K562 (cell line): ENCODE results near the gene B4GALT5. TPM values are rescaled to one million over a fixed set of nuclear protein-coding genes. Genes with fewer than 3 reads are reported as not detected.
A peak's percentile ranks its signal among the peaks of the same experiment; 100 is the strongest.

ENCODE experiments used
- ARID2 ChIP-seq: fragments of 450-650 bp; IDR thresholded peaks from 2 replicates; pipeline ENCODE4 v1.6.1; 2017; ENCODE audit warnings: antibody characterized with exemption, mild to moderate bottlenecking
- CCNT2 ChIP-seq: IDR thresholded peaks from 2 replicates; pipeline ENCODE4 v1.6.1; 2011; ENCODE audit warnings: borderline replicate concordance, low read depth, mild to moderate bottlenecking, moderate library complexity, mixed read lengths, low read length; ENCODE audit not compliant: insufficient read length; ENCODE audit errors: extremely low read depth
- CREM ChIP-seq: IDR thresholded peaks from 2 replicates; pipeline ENCODE4 v1.6.1; 2014; ENCODE audit warnings: antibody characterized with exemption, low read depth
- EP300 ChIP-seq: IDR thresholded peaks from 2 replicates; pipeline ENCODE4 v1.6.1; 2012; ENCODE audit warnings: low read length, improper control_type of control experiment
- HNRNPUL1 ChIP-seq: fragments of 200-400 bp; formaldehyde crosslinking; IDR thresholded peaks from 2 replicates; pipeline ENCODE4 v1.6.1; 2017; ENCODE audit warnings: low read length
- HOXB6 ChIP-seq: fragments of 250-450 bp; sonication (Bioruptor Pico); IDR thresholded peaks from 2 replicates; pipeline ENCODE4 v1.5.1; 2022; ENCODE audit warnings: mild to moderate bottlenecking, borderline replicate concordance
- IRF1 ChIP-seq: sonication (generic); formaldehyde crosslinking; IDR thresholded peaks from 2 replicates; pipeline ENCODE4 v1.8.0; 2022; ENCODE audit warnings: missing genetic modification reagents, mild to moderate bottlenecking, borderline replicate concordance
- MTA2 ChIP-seq: fragments of 450-650 bp; IDR thresholded peaks from 2 replicates; pipeline ENCODE4 v1.6.1; 2016; ENCODE audit warnings: low read depth
- NCOR1 ChIP-seq: fragments of 450-650 bp; IDR thresholded peaks from 2 replicates; pipeline ENCODE4 v1.6.1; 2016; ENCODE audit warnings: mild to moderate bottlenecking, moderate library complexity
- NELFE ChIP-seq: IDR thresholded peaks from 2 replicates; pipeline ENCODE4 v1.6.1; 2011; ENCODE audit warnings: mild to moderate bottlenecking; ENCODE audit not compliant: insufficient read depth, insufficient read length
- NEUROD1 ChIP-seq: fragments of 150-350 bp; IDR thresholded peaks from 2 replicates; pipeline ENCODE4 v1.6.1; 2014; ENCODE audit warnings: borderline replicate concordance, low read length, low read depth; ENCODE audit not compliant: partially characterized antibody
- NR1H2 ChIP-seq: sonication (generic); formaldehyde crosslinking; IDR thresholded peaks from 2 replicates; pipeline ENCODE4 v1.4.0; 2020; ENCODE audit warnings: mild to moderate bottlenecking, missing genetic modification reagents
- NR2C1 ChIP-seq, 2 experiments: fragments of 450-650 bp; IDR thresholded peaks; 2 replicates each; pipeline ENCODE4 v1.6.1; 2017; ENCODE audit warnings: mild to moderate bottlenecking in 2 of 2, antibody characterized with exemption in 1 of 2, inconsistent platforms in 1 of 2, missing compliant biosample characterization in 1 of 2, missing genetic modification characterization in 1 of 2
- PCBP2 ChIP-seq: fragments of 200-400 bp; formaldehyde crosslinking; IDR thresholded peaks from 2 replicates; pipeline ENCODE4 v1.6.1; 2018; ENCODE audit warnings: low read length, low read depth, mild to moderate bottlenecking, moderate library complexity; ENCODE audit not compliant: poor library complexity, severe bottlenecking
- SMARCE1 ChIP-seq: fragments of 450-650 bp; IDR thresholded peaks from 2 replicates; pipeline ENCODE4 v1.7.1; 2016; ENCODE audit warnings: mild to moderate bottlenecking
- SRF ChIP-seq, 2 experiments: fragments of 250-450, 450-650 bp in 1 of 2; sonication (Bioruptor Pico) in 1 of 2; sonication (generic) in 1 of 2; formaldehyde crosslinking; IDR thresholded peaks; 2 replicates each; pipeline versions ENCODE4 v1.5.0 to v1.5.1; 2020 to 2022; ENCODE audit warnings: mild to moderate bottlenecking in 1 of 2, missing genetic modification reagents in 1 of 2
- TEAD4 ChIP-seq, 2 experiments: sonication (generic) in 1 of 2; formaldehyde crosslinking in 1 of 2; IDR thresholded peaks; 2 replicates each; pipeline versions ENCODE4 v1.6.1 to v1.8.0; 2012 to 2022; ENCODE audit warnings: borderline replicate concordance in 1 of 2, inconsistent platforms in 1 of 2, low read length in 1 of 2, mild to moderate bottlenecking in 1 of 2, missing genetic modification reagents in 1 of 2
- ZBTB33 ChIP-seq: sonication (generic); formaldehyde crosslinking; IDR thresholded peaks from 2 replicates; pipeline ENCODE4 v1.8.1; 2023; ENCODE audit warnings: mild to moderate bottlenecking, missing genetic modification reagents
- ZNF165 ChIP-seq: fragments of 250-450 bp; sonication (Bioruptor Pico); IDR thresholded peaks from 2 replicates; pipeline ENCODE4 v1.4.0; 2020; ENCODE audit warnings: borderline replicate concordance
- ZNF316 ChIP-seq: fragments of 450-650 bp; IDR thresholded peaks from 2 replicates; pipeline ENCODE4 v1.6.1; 2016
- polyA plus RNA-seq, 8 experiments: library from polyadenylated mRNA; depleted of rRNA in 4 of 8; stranded (reverse) in 5 of 8; unstranded in 3 of 8; fragments of >200 nt; fragmentation: Nextera tagmentation in 2 of 8; fragmentation: Illumina TruSeq in 1 of 8; extraction: Ambion mirVana in 2 of 8; extraction: Trizol in 1 of 8; gene quantifications; 2 replicates each; pipeline versions ENCODE4 v1.2.1 to v1.2.3, GENCODE V29; 2011 to 2014; ENCODE audit warnings: inconsistent platforms in 1 of 8, missing spikeins in 1 of 8
- total RNA-seq, 7 experiments: library from RNA; depleted of rRNA in 6 of 7; stranded (reverse); fragments of >200 nt in 6 of 7; fragmentation: Illumina TruSeq in 2 of 7; extraction: Trizol in 2 of 7; gene quantifications; 2 replicates each; pipeline versions ENCODE4 v1.2.1 to v1.2.3, GENCODE V29; 2011 to 2021; ENCODE audit warnings: low replicate concordance in 1 of 7
- TF ChIP-seq, protein P1 (sequence below), 2 experiments: IDR thresholded peaks in 1 of 2; conservative IDR thresholded peaks in 1 of 2; 2 replicates each; pipeline ENCODE4 v1.6.1; 2016; ENCODE audit warnings: low read depth in 2 of 2, mild to moderate bottlenecking in 1 of 2, missing compliant biosample characterization in 1 of 2, missing genetic modification characterization in 1 of 2, moderate library complexity in 1 of 2

The B4GALT5 gene
- total and polyA plus RNA-seq, 9 of the 15 experiments (the other 6 are each of a cell fraction or from before 2014, with no cell fraction given) = 8.5 to 32.6 (median 23.4) TPM

DNA sequence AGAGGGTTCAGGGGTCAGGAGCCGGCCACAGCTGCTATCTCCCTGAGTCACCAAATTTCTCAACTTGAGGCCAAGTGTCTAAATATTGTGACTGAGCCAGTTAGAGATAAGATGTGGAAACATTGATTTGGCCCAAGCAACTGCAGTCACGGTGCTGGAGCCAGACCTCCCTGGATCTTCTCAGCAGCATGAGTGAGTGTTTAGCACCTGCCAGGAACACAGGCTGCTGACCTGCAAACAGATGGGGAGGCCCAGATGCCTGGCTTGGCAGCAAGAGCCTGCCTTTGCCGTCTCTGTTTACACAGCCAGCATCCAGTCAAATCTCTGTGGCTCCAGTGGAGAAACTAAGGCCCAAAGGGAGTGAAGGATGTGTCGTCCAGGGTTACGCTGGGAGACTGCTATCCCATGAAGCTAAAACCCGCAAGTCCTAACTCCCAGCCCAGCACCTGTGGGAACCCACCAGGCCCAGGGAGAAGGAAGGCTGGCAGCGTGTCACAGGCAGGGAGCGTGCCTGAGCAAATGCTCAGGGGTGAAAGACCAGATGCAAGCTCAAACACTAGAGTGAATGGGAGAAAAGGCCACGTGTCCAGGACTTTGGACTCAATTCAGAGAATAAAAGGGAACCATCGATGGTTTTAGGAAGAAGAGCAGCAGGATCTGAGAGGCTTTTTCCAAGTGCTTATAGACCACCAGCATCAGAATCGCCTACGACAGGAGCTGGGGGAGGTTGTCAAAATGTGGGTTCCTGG is 129.8 kb downstream of the B4GALT5 start (continued):
- TF ChIP-seq NEUROD1 = peak; percentile 36
- TF ChIP-seq IRF1 = no peak
- no peak for TF ChIP-seq NR1H2 (CRISPR knock-in tag)
- no peak for TF ChIP-seq PCBP2
- TF ChIP-seq CREM = peak; percentile 25; the same call in 1 of the 2 replicates
- TF ChIP-seq, protein P1, sequence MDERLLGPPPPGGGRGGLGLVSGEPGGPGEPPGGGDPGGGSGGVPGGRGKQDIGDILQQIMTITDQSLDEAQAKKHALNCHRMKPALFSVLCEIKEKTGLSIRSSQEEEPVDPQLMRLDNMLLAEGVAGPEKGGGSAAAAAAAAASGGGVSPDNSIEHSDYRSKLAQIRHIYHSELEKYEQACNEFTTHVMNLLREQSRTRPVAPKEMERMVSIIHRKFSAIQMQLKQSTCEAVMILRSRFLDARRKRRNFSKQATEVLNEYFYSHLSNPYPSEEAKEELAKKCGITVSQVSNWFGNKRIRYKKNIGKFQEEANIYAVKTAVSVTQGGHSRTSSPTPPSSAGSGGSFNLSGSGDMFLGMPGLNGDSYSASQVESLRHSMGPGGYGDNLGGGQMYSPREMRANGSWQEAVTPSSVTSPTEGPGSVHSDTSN (CRISPR knock-in tag; IDR thresholded peaks at IDR 0.05; ENCODE audit: low read depth) = no peak
- TF ChIP-seq, protein P1 (tag; conservative IDR thresholded peaks at IDR 0.05; ENCODE audit: low read depth) = 0 out of 2 replicates have a peak, but pooled peaks have one; percentile 33
- peak in 1 of 2 experiments; percentile 59; a peak in 1 of 4 replicates for TF ChIP-seq SRF (CRISPR knock-in tag; IDR thresholded peaks at IDR 0.05)
- TF ChIP-seq NR2C1 (IDR thresholded peaks at IDR 0.05) = peak; percentile 88
- peak; percentile 95 for TF ChIP-seq NR2C1 (tag; IDR thresholded peaks at IDR 0.05)
- TF ChIP-seq ZNF316 = 0 out of 2 replicates have a peak, but pooled peaks have one; percentile 8
- TF ChIP-seq HNRNPUL1 = no peak
- TF ChIP-seq NCOR1 = peak; percentile 77
- peak; percentile 42 for TF ChIP-seq CCNT2
- no peak for TF ChIP-seq ZBTB33 (CRISPR knock-in tag)
- peak; percentile 80 for TF ChIP-seq TEAD4 (IDR thresholded peaks at IDR 0.05; ENCODE audit: low read length)
- TF ChIP-seq TEAD4 (CRISPR knock-in tag; IDR thresholded peaks at IDR 0.05; ENCODE audit: borderline replicate concordance) = no peak
- no peak for TF ChIP-seq ARID2
- peak; percentile 56 for TF ChIP-seq EP300
- TF ChIP-seq HOXB6 = no peak
- no peak for TF ChIP-seq ZNF165 (CRISPR knock-in tag)
- TF ChIP-seq NELFE = no peak
- TF ChIP-seq MTA2 = peak; percentile 61
- TF ChIP-seq SMARCE1 = peak; percentile 56; the same call in 1 of the 2 replicates
